ENCODE results near the gene LRRC9.

DNA sequence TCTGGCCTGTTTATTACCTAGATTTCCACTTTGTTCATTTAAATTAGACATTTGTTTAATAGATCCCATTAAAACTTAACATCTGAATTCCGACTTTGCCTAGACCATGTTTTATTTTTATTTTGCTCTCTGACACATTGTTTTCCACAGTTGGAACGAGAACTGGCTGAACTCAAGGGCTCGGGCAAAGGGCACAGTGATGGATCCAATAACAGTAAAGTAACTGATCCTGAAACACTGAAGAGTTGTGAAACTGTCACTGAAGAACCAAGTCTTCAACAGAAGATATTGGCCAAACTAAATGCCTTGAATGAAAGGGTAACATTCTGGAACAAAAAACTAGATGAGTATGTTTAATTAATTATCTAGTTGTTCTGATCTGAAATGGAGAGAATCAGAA, 39.7 kb downstream of the LRRC9 start:
- TF ChIP-seq, protein P1, sequence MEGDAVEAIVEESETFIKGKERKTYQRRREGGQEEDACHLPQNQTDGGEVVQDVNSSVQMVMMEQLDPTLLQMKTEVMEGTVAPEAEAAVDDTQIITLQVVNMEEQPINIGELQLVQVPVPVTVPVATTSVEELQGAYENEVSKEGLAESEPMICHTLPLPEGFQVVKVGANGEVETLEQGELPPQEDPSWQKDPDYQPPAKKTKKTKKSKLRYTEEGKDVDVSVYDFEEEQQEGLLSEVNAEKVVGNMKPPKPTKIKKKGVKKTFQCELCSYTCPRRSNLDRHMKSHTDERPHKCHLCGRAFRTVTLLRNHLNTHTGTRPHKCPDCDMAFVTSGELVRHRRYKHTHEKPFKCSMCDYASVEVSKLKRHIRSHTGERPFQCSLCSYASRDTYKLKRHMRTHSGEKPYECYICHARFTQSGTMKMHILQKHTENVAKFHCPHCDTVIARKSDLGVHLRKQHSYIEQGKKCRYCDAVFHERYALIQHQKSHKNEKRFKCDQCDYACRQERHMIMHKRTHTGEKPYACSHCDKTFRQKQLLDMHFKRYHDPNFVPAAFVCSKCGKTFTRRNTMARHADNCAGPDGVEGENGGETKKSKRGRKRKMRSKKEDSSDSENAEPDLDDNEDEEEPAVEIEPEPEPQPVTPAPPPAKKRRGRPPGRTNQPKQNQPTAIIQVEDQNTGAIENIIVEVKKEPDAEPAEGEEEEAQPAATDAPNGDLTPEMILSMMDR (conservative IDR thresholded peaks at IDR 0.05), result no peak
- TF ChIP-seq EZH2 (IDR thresholded peaks at IDR 0.05; ENCODE audit: low read depth), result no peak

Measured in PC-9 (cell line).